HG03139 (cell line): Measurements from ENCODE around the gene HECTD3.

Source experiments
- ATAC-seq: cut with Tn5 transposase; IDR thresholded peaks from one replicate; pipeline ENCODE4 v1.9.1; 2021; ENCODE audit not compliant: unreplicated experiment

HECTD3 gene

GRCh38 chr1:45010855-45011811 lies at the start of gene HECTD3:
Gene HECTD3, minus strand, starts transcription at chr1:45011324. Its CDS starts 67 bp downstream, at chr1:45011257.
- peak; percentile 51 for ATAC-seq

- ATAC-seq, result no peak
Measured at GRCh38 chr1:45059829-45060228, 48.7 kb upstream of the HECTD3 start.

DNA sequence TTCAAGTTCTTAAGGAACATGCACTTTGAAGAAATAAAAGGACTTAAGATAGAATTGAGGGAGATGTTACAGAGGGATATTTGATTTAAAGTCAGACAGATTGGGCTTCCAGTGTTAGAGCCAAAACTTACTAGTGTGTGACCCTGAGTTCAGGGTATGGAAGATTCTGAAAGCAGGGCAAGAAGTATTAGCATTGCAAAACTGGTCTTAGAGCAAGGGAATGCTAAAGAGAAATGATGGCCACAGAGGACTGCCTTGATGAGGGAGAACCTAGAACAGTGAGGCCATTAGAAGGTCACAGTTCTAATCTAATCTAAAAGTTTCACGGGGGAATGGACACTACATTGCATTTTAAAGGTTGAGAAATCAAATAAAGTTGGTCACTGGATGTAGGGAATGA lies 46.4 kb upstream of the HECTD3 start:
- no peak for ATAC-seq

DNA sequence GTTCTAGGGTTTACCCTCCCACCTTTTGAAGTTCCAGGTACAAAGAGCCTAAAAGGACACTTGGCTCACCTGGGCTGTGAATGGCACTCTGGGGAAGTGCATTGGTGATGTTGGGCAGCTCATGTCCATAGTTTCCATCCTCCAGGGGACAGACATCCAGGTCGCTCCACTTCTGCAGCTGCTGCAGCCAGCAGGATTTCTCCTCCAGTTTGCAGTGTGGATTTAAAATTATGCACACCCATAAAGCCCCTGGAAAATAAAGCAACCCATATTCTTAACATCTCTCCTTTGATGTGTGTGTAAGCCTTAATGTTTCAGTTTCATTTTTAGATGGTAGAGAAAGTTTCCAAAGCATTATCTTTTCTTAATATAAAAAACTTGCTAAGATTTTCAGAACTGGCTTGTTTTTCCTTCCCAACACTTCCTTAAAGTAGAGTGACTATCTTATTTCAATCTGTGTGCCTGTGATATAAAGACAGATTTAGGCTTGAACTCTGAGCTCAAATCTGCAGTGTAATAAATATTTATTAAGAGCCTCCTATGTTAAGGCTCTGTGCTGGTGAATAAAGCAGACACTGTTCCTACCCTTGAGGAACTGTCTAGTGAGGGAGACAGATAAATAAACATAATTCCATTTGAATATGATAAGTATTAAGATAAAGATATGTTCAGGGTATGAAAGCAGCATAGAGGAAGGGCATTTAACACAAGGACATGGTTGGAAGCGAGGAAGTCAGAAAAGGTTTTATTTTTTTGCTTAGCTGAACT lies 40.1 kb upstream of the HECTD3 start:
- no peak for ATAC-seq

DNA sequence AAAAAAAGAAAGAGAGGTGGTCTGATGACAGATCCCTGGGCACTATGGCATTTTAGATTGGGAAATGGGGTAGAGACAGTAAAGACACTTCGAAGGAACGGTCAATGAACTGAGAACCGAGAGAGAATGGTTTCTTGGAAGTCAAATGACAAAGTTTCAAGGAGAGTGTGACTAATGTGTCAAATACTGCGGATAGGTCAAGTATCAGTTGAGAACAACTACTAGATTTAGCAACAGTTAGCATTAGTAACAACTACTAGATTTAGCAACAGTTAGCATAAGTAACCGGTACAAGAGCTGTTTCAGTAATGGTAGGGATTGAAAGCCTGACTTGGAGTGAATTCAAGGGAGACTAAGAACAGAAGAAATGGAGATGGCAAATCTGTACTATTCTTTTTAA lies 35.9 kb upstream of the HECTD3 start:
- no peak for ATAC-seq

GRCh38 chr1:45044916-45045315 lies 33.8 kb upstream of the HECTD3 start:
- no peak for ATAC-seq

DNA sequence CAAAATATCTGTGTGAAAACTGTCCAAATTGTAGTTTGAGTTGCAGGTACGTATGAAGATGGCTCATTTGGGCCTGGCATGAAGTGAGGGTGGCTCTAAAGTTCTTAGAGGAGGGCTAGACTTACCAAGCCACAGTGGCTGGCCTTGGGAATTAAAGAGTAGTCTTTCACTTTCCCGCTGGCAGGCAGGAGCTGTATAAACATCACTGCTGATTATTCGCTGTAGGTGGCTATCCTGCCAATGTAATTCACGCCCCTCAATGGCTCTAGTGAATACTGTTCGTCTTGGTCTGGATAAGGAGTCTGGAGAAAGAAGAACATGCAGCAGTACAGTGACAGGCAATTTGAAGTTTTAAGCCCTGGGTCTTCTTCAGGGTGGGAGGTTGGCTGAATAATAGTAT lies 32.0 kb upstream of the HECTD3 start:
- ATAC-seq, result no peak

DNA sequence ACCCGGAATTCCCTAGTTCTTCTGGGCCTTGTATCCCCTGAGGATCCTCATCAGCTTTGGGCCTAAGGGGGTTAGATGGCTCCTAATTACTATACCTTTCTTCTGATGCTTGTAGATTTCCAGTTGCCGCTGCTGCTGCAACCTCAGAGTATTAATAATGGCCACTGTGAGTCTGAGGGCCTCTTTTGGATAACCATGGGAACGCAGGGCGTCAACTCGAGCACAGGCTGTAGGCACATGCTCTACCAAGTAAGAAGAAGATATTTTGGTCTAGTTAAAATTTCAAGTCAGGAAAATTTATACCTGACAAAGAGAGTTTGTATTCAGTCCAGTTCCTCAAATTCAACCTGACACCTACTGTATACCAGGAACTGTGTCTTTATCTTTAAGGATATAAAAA lies 29.2 kb upstream of the HECTD3 start:
- no peak for ATAC-seq

DNA sequence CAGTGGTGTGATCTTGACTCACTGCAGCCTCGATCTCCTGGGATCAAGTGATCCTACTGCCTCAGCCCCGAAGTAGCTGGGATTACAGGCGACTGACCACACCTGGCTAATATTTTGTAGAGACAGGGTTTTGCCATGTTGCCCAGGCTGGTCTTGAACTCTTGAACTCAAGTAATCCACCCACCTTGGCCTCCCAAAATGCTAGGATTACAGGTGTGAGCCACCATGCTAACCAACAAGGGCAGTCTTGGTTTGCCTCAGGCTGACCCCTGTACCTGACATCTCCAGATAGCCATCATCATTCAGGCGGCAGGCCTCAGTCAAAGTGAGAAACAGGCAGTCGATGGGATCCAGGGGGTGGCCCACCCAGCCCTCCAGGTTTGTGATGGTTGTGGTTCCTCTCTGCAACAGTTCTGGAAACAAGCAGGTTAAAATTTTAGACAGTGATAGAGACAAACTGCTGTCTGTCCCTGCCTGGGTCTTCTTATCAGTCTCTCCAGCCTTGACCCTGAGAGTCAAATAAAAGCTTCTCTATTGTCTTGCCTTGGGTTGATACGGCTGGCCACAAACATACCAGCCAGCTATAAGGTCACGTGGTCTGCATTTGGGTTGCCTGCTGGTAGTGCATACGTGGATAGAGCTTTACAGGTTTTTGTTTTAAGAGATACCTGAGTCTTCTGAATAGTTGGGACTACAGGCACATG lies 27.7 kb upstream of the HECTD3 start:
- no peak for ATAC-seq

GRCh38 chr1:45038240-45038639 lies 27.1 kb upstream of the HECTD3 start:
- ATAC-seq, result no peak

- no peak for ATAC-seq
Measured at GRCh38 chr1:45037456-45037855, 26.3 kb upstream of the HECTD3 start.

DNA sequence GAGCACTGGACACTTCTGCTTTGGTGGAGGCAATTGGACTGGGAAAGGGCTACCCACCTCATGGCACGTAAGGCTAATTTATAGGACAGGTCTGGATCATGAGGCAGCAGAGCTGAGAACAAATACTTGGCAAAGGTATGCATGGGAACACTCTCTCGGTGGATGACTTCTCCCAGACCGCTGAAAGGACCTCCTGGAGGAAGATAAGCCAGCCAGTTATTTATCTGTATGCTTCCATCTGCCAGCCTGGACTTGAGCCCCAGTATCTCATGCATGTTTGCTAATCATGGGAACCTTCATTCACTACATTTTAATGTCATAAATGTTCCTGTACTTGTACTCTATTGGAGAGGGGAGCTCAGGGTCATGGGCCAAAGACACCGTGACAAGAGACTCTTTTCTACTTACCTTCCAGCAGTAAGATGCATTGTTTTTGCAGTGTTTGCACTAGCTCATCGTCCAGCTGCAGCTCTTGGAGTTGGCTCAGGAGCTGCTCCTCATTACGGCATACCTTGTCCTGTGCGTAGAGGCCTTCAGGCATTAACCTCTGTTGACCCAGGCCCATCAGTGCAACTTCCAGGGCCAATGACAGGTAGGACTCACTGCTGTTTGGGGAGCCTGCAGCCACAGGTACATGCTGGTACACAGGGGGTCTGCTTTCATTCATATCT lies 24.6 kb upstream of the HECTD3 start:
- no peak for ATAC-seq

DNA sequence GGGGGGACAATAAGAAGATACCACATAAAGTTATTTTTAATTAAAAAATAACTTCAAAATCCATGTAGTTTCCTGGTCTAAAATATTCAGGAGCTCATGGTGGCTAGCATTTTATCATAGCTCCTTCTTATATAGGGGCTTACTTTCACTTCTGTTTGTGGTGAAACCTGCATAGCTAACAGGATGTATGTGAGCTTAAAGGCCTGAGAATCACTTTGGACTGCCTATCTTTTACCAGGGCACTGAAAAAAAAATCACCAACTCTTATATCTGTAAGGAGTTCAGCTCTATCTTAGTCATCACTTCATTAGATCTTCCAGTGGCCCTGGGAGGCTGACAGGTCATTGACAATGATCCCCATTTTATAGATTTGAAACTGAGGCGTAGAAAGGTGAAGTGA lies 22.2 kb upstream of the HECTD3 start:
- ATAC-seq, result no peak

- ATAC-seq, result no peak
Measured at GRCh38 chr1:45032837-45033236, 21.7 kb upstream of the HECTD3 start.

DNA sequence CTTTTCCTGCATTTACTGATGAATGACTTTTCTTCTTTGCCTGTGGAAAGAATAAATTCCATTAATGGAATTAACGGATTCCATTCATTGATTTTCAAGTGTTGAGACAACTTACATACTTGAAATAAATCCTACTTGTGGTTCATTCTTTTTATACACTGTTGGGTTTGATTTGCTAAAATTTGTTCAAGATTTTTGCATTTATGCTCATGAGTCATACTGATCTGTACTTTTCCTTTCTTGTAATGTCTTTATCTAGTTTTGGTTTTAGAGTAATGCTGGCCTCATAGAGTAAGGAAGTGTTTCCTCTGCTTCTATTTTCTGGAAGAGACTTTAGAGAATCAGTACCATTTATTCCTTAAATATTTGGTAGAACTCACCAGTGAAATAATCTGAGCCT lies 15.3 kb upstream of the HECTD3 start:
- no peak for ATAC-seq

DNA sequence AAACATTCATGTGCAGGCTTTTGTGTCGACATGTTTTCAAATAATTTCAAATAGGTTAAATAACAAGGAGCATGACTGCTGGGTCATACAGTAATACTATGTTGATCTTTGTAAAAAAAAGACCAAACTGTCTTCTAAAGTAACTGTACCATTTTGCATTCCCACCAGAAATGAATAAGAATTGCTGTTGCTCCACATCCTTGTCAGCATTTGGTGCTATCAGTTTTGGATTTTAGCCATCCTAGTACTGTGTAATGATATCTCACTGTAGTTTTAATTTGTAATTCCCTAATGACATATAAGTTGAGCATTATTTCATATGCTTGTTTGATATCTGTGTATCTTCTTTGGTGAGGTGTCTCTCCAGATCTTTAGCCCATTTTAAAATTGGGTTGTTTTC lies 12.5 kb upstream of the HECTD3 start:
- ATAC-seq, result no peak

DNA sequence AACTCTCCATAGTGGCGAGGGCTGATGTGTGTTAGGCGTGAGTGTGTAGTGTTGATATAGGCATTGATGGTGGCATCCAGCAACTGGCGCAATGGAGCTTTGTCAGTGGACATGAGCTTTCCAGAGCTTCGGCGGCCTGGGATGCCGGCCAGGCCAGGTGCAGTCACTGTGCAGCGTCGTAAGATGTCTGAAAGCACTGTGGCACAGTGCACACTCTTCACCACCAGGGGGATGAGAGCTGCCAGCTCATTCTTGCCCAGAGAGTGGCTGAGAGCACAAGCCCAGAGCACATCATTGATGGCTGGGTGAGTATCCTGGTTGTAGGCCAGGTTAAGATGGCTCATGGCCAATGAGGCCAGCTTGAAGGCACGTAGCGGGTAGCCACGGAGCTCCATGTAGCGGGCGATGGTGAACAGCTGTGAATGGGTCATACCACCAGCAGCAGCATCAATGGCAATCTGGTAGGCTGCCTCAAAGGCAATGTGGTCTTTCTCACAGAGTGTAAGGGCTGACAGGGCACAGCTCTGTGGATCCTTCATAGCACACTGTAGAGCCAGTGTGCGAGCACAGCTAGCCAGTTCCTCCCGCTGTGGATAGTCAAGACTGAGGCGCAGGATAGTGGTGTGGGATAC lies 7.6 kb upstream of the HECTD3 start:
- peak; percentile 55 for ATAC-seq

DNA sequence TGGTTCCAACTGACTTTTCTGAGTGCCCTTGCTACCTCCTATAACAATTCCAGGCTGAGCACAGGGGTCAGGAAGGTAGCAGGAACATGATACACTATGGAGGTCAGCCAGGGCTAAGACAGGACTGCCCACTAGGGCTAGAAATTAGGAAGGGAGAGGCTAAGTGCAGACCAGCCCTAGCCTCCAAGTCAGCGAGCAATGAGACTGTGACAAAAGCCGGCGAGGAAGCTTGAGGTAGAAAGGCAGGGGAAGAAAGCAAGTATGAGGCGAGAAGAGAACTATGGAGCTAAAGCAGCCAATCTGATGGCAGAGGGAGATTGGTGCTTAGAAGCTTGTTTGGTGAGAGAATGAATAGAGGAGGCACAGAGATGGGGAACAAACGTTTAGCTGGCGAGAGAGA lies 5.6 kb upstream of the HECTD3 start:
- no peak for ATAC-seq

DNA sequence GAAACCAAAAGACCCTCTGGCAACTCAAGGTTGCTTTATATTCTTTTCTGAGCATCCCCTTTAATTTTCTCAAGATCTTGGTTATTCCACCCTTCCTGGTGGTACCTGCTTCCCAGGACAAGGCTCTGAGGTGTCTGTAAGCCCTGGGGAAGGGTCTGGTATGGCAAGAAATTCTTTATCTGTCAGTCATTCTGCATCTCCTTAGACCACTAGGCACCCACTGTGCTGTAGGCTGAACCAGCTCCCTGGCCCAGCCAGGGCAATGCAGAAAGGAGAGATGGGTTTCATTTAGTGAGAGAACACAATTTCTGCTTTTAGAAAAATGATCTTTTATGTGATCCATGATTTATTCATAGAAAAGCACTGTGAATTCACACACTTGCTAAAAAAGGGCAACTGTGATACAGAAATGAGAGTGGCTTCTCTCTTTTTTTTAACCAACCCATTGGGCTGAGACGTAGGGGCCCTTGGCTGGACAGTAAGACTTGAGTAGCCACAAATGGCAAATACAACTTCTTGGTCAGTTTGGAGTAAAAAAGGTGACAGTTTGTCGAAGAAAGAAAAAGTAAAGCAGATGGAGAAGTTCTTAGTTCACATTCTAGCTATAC lies 5.1 kb upstream of the HECTD3 start:
- ATAC-seq, result no peak

- ATAC-seq, result no peak
Measured at GRCh38 chr1:45015683-45016082, 4.6 kb upstream of the HECTD3 start.
